ENCODE measurements around the gene SAMHD1. TPM values are rescaled to one million over a fixed set of nuclear protein-coding genes. Genes with fewer than 3 reads are reported as not detected.

SAMHD1 gene
- total RNA-seq, 2 experiments from 2014 or later: 10.6 to 20.8 TPM

Other genes starting within 250 kb of the SAMHD1 start
- gene NDRG3, start 205.6 kb downstream of the SAMHD1 start, total RNA-seq (2014; rRNA removed; shearing (Covaris generic)): 10.1 and 14.4 TPM in 2 replicates
- 22.1 and 25.0 TPM in 2 replicates for gene NDRG3, start 205.6 kb downstream of the SAMHD1 start, total RNA-seq (2022)
- 37.6 and 38.3 TPM in 2 replicates for gene DSN1, start 177.9 kb downstream of the SAMHD1 start, total RNA-seq (2014; rRNA removed; shearing (Covaris generic))
- 33.0 and 36.8 TPM in 2 replicates for gene DSN1, start 177.9 kb downstream of the SAMHD1 start, total RNA-seq (2022)
- gene TLDC2, start 75.6 kb downstream of the SAMHD1 start, total RNA-seq (2014; rRNA removed; shearing (Covaris generic)): 0.18 TPM in 1 of 2 replicates, not detected in the other
- gene TLDC2, start 75.6 kb downstream of the SAMHD1 start, total RNA-seq (2022): not detected in 2 replicates
- 48.9 and 63.0 TPM in 2 replicates for gene RBL1, start 144.3 kb upstream of the SAMHD1 start, total RNA-seq (2014; rRNA removed; shearing (Covaris generic))
- 41.5 and 54.3 TPM in 2 replicates for gene RBL1, start 144.3 kb upstream of the SAMHD1 start, total RNA-seq (2022)
- 89.5 and 110 TPM in 2 replicates for gene RPN2, start 227.6 kb upstream of the SAMHD1 start, total RNA-seq (2014; rRNA removed; shearing (Covaris generic))
- gene RPN2, start 227.6 kb upstream of the SAMHD1 start, total RNA-seq (2022): 130 and 138 TPM in 2 replicates
- gene MROH8, start 227.8 kb upstream of the SAMHD1 start, total RNA-seq (2014; rRNA removed; shearing (Covaris generic)): 1.3 and 2.7 TPM in 2 replicates
- gene MROH8, start 227.8 kb upstream of the SAMHD1 start, total RNA-seq (2022): 3.9 and 5.7 TPM in 2 replicates